ENCODE data around the gene TRABD2B. TPM values are rescaled to one million over a fixed set of nuclear protein-coding genes. Genes with fewer than 3 reads are reported as not detected.

TRABD2B gene
- total RNA-seq, 2 experiments from 2014 or later = not detected

GRCh38 chr1:47816325-47817071 is 180.7 kb downstream of the TRABD2B start:
- Mint-ChIP-seq H3K27me3 (peaks cover 4% of the 10 kb centered on the region), H3K36me3 (no peaks in the 10 kb centered on the region), H3K27ac (no peak overlapping the region), H3K4me1 (no peaks in the 10 kb centered on the region), H3K4me3 (no peak overlapping the region), H3K9me3 (no peaks in the 10 kb centered on the region)
- DNase-seq (no peak), ATAC-seq (ENCODE audit: low read depth) (no peak)
- POLR2A ChIA-PET = no interaction called here

- peaks cover 4% of the 10 kb centered on the region for H3K27me3 Mint-ChIP-seq
- DNase-seq = no peak
- no peak overlapping the region for H3K4me3 Mint-ChIP-seq
- peaks cover 4% of the 10 kb centered on the region for H3K4me1 Mint-ChIP-seq
- H3K27ac Mint-ChIP-seq = no peak overlapping the region
- H3K9me3 Mint-ChIP-seq = no peaks in the 10 kb centered on the region
- H3K36me3 Mint-ChIP-seq = no peaks in the 10 kb centered on the region
- ATAC-seq (ENCODE audit: low read depth) = no peak
- POLR2A ChIA-PET = no interaction called here
Observed at GRCh38 chr1:47814612-47815395, 182.4 kb downstream of the TRABD2B start.

GRCh38 chr1:47813970-47814369 is 183.2 kb downstream of the TRABD2B start:
- POLR2A ChIA-PET = no interaction called here
- no peaks in the 10 kb centered on the region for H3K36me3 Mint-ChIP-seq
- no peaks in the 10 kb centered on the region for H3K9me3 Mint-ChIP-seq
- H3K27ac Mint-ChIP-seq = no peak overlapping the region
- peaks cover 4% of the 10 kb centered on the region for H3K27me3 Mint-ChIP-seq
- H3K4me3 Mint-ChIP-seq = no peak overlapping the region
- ATAC-seq (ENCODE audit: low read depth) (no peak), DNase-seq (no peak)
- peaks cover 4% of the 10 kb centered on the region for H3K4me1 Mint-ChIP-seq

- ATAC-seq (ENCODE audit: low read depth) (no peak), DNase-seq (no peak)
- no peaks in the 10 kb centered on the region for H3K9me3 Mint-ChIP-seq
- peaks cover 4% of the 10 kb centered on the region for H3K4me1 Mint-ChIP-seq
- no peaks in the 10 kb centered on the region for H3K36me3 Mint-ChIP-seq
- peaks cover 4% of the 10 kb centered on the region for H3K27me3 Mint-ChIP-seq
- POLR2A ChIA-PET = no interaction called here
- H3K27ac Mint-ChIP-seq = no peak overlapping the region
- H3K4me3 Mint-ChIP-seq = no peak overlapping the region
Observed at GRCh38 chr1:47812904-47813514, 184.2 kb downstream of the TRABD2B start.

GRCh38 chr1:47810964-47811682 is 186.1 kb downstream of the TRABD2B start:
- DNase-seq (no peak), ATAC-seq (ENCODE audit: low read depth) (no peak)
- Mint-ChIP-seq H3K4me1 (peaks cover 4% of the 10 kb centered on the region), H3K27ac (no peak overlapping the region), H3K27me3 (peaks cover 4% of the 10 kb centered on the region), H3K9me3 (no peaks in the 10 kb centered on the region), H3K36me3 (no peaks in the 10 kb centered on the region), H3K4me3 (no peak overlapping the region)
- POLR2A ChIA-PET = no interaction called here

- DNase-seq (no peak), ATAC-seq (ENCODE audit: low read depth) (no peak)
- POLR2A ChIA-PET = no interaction called here
- Mint-ChIP-seq H3K27me3 (peaks cover 4% of the 10 kb centered on the region), H3K27ac (no peak overlapping the region), H3K9me3 (no peaks in the 10 kb centered on the region), H3K4me3 (no peak overlapping the region), H3K36me3 (no peaks in the 10 kb centered on the region), H3K4me1 (peaks cover 4% of the 10 kb centered on the region)
Observed at GRCh38 chr1:47809301-47810084, 187.7 kb downstream of the TRABD2B start.

- Mint-ChIP-seq H3K4me3 (no peak overlapping the region), H3K36me3 (no peaks in the 10 kb centered on the region), H3K4me1 (peaks cover 4% of the 10 kb centered on the region), H3K27ac (no peak overlapping the region), H3K27me3 (peaks cover 4% of the 10 kb centered on the region), H3K9me3 (no peaks in the 10 kb centered on the region)
- DNase-seq (no peak), ATAC-seq (ENCODE audit: low read depth) (no peak)
- POLR2A ChIA-PET = no interaction called here
Observed at GRCh38 chr1:47808612-47809011, 188.6 kb downstream of the TRABD2B start.

GRCh38 chr1:47805921-47806361 is 191.2 kb downstream of the TRABD2B start:
- POLR2A ChIA-PET = no interaction called here
- Mint-ChIP-seq H3K27ac (no peak overlapping the region), H3K36me3 (no peaks in the 10 kb centered on the region), H3K9me3 (no peaks in the 10 kb centered on the region), H3K4me1 (peaks cover 4% of the 10 kb centered on the region), H3K27me3 (no peaks in the 10 kb centered on the region), H3K4me3 (no peak overlapping the region)
- DNase-seq (no peak), ATAC-seq (ENCODE audit: low read depth) (no peak)

- no peak for ATAC-seq (ENCODE audit: low read depth)
- Mint-ChIP-seq H3K4me3 (no peak overlapping the region), H3K4me1 (no peaks in the 10 kb centered on the region), H3K9me3 (no peaks in the 10 kb centered on the region), H3K27me3 (no peaks in the 10 kb centered on the region), H3K36me3 (no peaks in the 10 kb centered on the region), H3K27ac (no peak overlapping the region)
- no peak for DNase-seq
- POLR2A ChIA-PET = no interaction called here
Observed at GRCh38 chr1:47805018-47805417, 192.2 kb downstream of the TRABD2B start.

- no peak overlapping the region for H3K4me3 Mint-ChIP-seq
- H3K36me3 Mint-ChIP-seq = no peaks in the 10 kb centered on the region
- no peak for DNase-seq
- POLR2A ChIA-PET = no interaction called here
- H3K4me1 Mint-ChIP-seq = no peaks in the 10 kb centered on the region
- H3K27me3 Mint-ChIP-seq = no peaks in the 10 kb centered on the region
- no peak for ATAC-seq (ENCODE audit: low read depth)
- no peak overlapping the region for H3K27ac Mint-ChIP-seq
- no peaks in the 10 kb centered on the region for H3K9me3 Mint-ChIP-seq
Observed at GRCh38 chr1:47803815-47804501, 193.2 kb downstream of the TRABD2B start.

- POLR2A ChIA-PET = no interaction called here
- ATAC-seq (ENCODE audit: low read depth) = no peak
Observed at GRCh38 chr1:47797575-47797974, 199.6 kb downstream of the TRABD2B start.

GRCh38 chr1:47796626-47797025 is 200.6 kb downstream of the TRABD2B start:
- H3K36me3 Mint-ChIP-seq = no peaks in the 10 kb centered on the region
- no peaks in the 10 kb centered on the region for H3K4me1 Mint-ChIP-seq
- ATAC-seq (ENCODE audit: low read depth) (no peak), DNase-seq (no peak)
- POLR2A ChIA-PET = no interaction called here
- H3K9me3 Mint-ChIP-seq = no peaks in the 10 kb centered on the region
- no peaks in the 10 kb centered on the region for H3K27me3 Mint-ChIP-seq
- no peak overlapping the region for H3K4me3 Mint-ChIP-seq
- H3K27ac Mint-ChIP-seq = no peak overlapping the region

More at GRCh38 chr1:47797575-47797974, 199.6 kb downstream of the TRABD2B start:
- no peaks in the 10 kb centered on the region for H3K9me3 Mint-ChIP-seq
- DNase-seq = no peak
- H3K27ac Mint-ChIP-seq = no peak overlapping the region
- no peaks in the 10 kb centered on the region for H3K36me3 Mint-ChIP-seq
- no peak overlapping the region for H3K4me3 Mint-ChIP-seq
- no peaks in the 10 kb centered on the region for H3K4me1 Mint-ChIP-seq
- H3K27me3 Mint-ChIP-seq = no peaks in the 10 kb centered on the region

Data from activated naive CD8-positive, alpha-beta T cell treated with anti-CD3 and anti-CD28 coated beads, Interleukin-2, amount 10 ng/mL, durations not matched to agents 7 days and 5 days (primary cell).